Measurements from ENCODE around the gene SPOCK1. TPM values are rescaled to one million over a fixed set of nuclear protein-coding genes. Genes with fewer than 3 reads are reported as not detected.

The SPOCK1 gene
- total RNA-seq, 1 experiment from 2014 or later, result 4.0 TPM

- Histone ChIP-seq H3K9me3 (ENCODE audit: low read depth, low read length, poor library complexity, severe bottlenecking) (no peaks in the 10 kb centered on the region), H3K4me3 (ENCODE audit: low read depth, low read length, poor library complexity, severe bottlenecking) (no peak overlapping the region), H3K27ac (ENCODE audit: low read depth, low read length, poor library complexity, severe bottlenecking) (no peak overlapping the region), H3K36me3 (ENCODE audit: insufficient read depth, low read length, poor library complexity, severe bottlenecking) (no peaks in the 10 kb centered on the region), H3K4me1 (ENCODE audit: insufficient read depth, low read length, poor library complexity, severe bottlenecking) (no peaks in the 10 kb centered on the region), H3K27me3 (replicated peaks; ENCODE audit: insufficient read depth, low read depth, low read length, poor library complexity) (no peaks in the 10 kb centered on the region)
- DNase-seq (ENCODE audit: low spot score), result peak; percentile 67
- intact Hi-C loops (cut with micrococcal nuclease; ENCODE audit: unreplicated experiment), result no loop called here
- ChIA-PET POLR2A (ENCODE audit: low non-redundant PET) (no interaction called here), CTCF (interaction anchor here (0.5 to 0.6 kb wide), 2 partner anchors 667 to 1234 kb away, joined by 3 to 6 read pairs; no protein-coding TSS in a partner anchor)
- TF ChIP-seq CTCF (conservative IDR thresholded peaks at IDR 0.05; ENCODE audit: low read depth, low read length) (peak; percentile 80), EZH2 (IDR thresholded peaks at IDR 0.05; ENCODE audit: borderline replicate concordance, low read depth, low read length, poor library complexity, severe bottlenecking) (no peak)
- no TSS peak for BruUV-seq (replicated peaks)
These were observed 423.8 kb downstream of the SPOCK1 start for GRCh38 chr5:137075163-137075970.

GRCh38 chr5:137073189-137073588, 425.9 kb downstream of the SPOCK1 start:
- Histone ChIP-seq H3K4me3 (ENCODE audit: low read depth, low read length, poor library complexity, severe bottlenecking) (no peak overlapping the region), H3K4me1 (ENCODE audit: insufficient read depth, low read length, poor library complexity, severe bottlenecking) (no peaks in the 10 kb centered on the region), H3K27me3 (replicated peaks; ENCODE audit: insufficient read depth, low read depth, low read length, poor library complexity) (no peaks in the 10 kb centered on the region), H3K9me3 (ENCODE audit: low read depth, low read length, poor library complexity, severe bottlenecking) (no peaks in the 10 kb centered on the region), H3K36me3 (ENCODE audit: insufficient read depth, low read length, poor library complexity, severe bottlenecking) (no peaks in the 10 kb centered on the region), H3K27ac (ENCODE audit: low read depth, low read length, poor library complexity, severe bottlenecking) (no peak overlapping the region)
- CTCF ChIA-PET, result no interaction called here
- peak; percentile 23 for DNase-seq (ENCODE audit: low spot score)
- TF ChIP-seq CTCF (conservative IDR thresholded peaks at IDR 0.05; ENCODE audit: low read depth, low read length) (no peak), EZH2 (IDR thresholded peaks at IDR 0.05; ENCODE audit: borderline replicate concordance, low read depth, low read length, poor library complexity, severe bottlenecking) (no peak)
- no TSS peak for BruUV-seq (replicated peaks)
- POLR2A ChIA-PET (ENCODE audit: low non-redundant PET), result no interaction called here
- intact Hi-C loops (cut with micrococcal nuclease; ENCODE audit: unreplicated experiment), result no loop called here

DNA sequence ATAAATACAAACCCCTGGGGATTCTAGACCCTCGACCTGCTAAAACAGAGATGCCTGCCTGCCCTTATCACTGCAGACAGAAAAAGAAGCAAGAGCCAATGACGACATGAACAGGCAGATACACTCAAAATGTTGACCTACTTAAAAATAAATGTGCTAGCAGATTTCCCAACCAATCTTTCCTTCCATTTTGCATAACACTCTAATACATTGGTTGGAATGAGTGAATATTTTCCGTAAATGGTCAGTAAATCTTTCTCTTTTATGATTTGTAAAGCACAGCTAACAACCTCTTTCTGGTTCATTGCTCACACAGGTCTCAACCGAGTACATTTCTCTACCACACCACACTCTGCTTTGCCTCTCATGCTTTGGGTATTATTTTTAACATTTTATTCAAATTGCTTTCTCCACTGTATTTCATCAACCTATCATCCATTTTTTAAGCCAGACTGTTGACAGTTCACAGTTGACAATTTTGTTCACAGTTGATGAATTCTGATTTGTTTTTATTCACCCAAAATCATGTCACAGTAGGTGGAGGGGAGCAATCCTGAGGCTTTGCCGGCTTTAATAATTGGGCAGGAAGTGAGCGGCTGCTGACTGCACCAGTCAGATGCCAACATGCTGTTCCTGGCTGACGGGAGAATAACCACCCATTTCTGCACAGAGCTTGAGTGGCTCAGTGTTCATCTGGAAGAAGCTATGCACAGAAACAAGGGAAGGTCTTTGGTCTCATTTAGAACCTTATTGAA, 426.6 kb downstream of the SPOCK1 start:
- Histone ChIP-seq H3K4me3 (ENCODE audit: low read depth, low read length, poor library complexity, severe bottlenecking) (no peak overlapping the region), H3K4me1 (ENCODE audit: insufficient read depth, low read length, poor library complexity, severe bottlenecking) (no peaks in the 10 kb centered on the region), H3K27me3 (replicated peaks; ENCODE audit: insufficient read depth, low read depth, low read length, poor library complexity) (no peaks in the 10 kb centered on the region), H3K9me3 (ENCODE audit: low read depth, low read length, poor library complexity, severe bottlenecking) (no peaks in the 10 kb centered on the region), H3K36me3 (ENCODE audit: insufficient read depth, low read length, poor library complexity, severe bottlenecking) (no peaks in the 10 kb centered on the region), H3K27ac (ENCODE audit: low read depth, low read length, poor library complexity, severe bottlenecking) (no peak overlapping the region)
- TF ChIP-seq EZH2 (IDR thresholded peaks at IDR 0.05; ENCODE audit: borderline replicate concordance, low read depth, low read length, poor library complexity, severe bottlenecking) (no peak), CTCF (conservative IDR thresholded peaks at IDR 0.05; ENCODE audit: low read depth, low read length) (no peak)
- DNase-seq (ENCODE audit: low spot score), result peak; percentile 18
- ChIA-PET POLR2A (ENCODE audit: low non-redundant PET) (no interaction called here), CTCF (no interaction called here)
- BruUV-seq (replicated peaks), result no TSS peak
- intact Hi-C loops (cut with micrococcal nuclease; ENCODE audit: unreplicated experiment), result no loop called here

Measured in A673 (cell line).